ENCODE measurements around the gene TEAD4.

DNA sequence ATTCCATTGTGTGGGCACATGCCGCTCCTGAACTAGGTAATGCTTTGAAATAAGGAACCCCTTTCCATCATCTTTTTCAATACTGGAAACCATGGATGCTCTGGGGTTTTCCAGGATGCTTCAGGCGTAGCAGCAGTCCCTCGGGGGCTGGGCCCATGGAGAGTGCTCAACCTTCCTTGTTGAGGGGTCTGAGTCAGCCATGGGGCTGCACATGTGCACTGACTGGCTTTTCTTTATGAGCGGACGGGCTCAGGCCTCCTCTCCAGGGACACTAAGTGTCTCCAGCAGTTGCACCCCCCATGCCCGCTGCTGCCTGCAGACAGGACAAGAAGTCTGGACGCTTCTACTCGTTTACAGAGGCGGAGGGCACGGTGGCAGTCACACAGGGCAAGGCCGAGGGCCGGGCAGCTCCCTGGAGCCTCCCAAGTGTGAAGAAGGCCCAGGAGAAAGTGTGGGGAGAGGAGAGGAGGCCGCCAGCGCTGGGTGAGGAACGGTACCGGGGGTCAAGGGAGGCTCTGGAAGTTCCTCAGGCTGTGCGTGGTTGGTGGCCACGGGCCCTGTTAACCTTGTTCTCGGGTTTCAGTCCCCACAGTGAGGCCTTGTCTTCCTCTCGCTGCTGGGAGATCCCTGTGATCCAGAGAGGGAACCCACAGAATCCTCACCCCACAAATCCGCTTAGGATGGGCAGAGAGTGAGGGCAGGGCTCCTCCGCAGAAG, 51.2 kb downstream of the TEAD4 start:
- TF ChIP-seq, protein P1, sequence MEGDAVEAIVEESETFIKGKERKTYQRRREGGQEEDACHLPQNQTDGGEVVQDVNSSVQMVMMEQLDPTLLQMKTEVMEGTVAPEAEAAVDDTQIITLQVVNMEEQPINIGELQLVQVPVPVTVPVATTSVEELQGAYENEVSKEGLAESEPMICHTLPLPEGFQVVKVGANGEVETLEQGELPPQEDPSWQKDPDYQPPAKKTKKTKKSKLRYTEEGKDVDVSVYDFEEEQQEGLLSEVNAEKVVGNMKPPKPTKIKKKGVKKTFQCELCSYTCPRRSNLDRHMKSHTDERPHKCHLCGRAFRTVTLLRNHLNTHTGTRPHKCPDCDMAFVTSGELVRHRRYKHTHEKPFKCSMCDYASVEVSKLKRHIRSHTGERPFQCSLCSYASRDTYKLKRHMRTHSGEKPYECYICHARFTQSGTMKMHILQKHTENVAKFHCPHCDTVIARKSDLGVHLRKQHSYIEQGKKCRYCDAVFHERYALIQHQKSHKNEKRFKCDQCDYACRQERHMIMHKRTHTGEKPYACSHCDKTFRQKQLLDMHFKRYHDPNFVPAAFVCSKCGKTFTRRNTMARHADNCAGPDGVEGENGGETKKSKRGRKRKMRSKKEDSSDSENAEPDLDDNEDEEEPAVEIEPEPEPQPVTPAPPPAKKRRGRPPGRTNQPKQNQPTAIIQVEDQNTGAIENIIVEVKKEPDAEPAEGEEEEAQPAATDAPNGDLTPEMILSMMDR (IDR thresholded peaks at IDR 0.05; ENCODE audit: insufficient read depth, low read length, poor library complexity, severe bottlenecking), result no peak
- TF ChIP-seq EZH2phosphoT487 (conservative IDR thresholded peaks at IDR 0.05; ENCODE audit: low read length), result no peak
